HCT116 (cell line): ENCODE results near the gene TNFRSF19.

Experiments used
- EGR1 ChIP-seq: IDR thresholded peaks from 2 replicates; pipeline ENCODE4 v1.6.1; 2012; ENCODE audit warnings: low read depth
- EZH2 ChIP-seq: fragments of 200-600 bp; sonication (generic); IDR thresholded peaks from 2 replicates; pipeline ENCODE4 v1.6.1; 2017; ENCODE audit warnings: antibody characterized with exemption, mixed run types
- POLR2A ChIP-seq: IDR thresholded peaks from 2 replicates; pipeline ENCODE4 v1.7.0; 2011; ENCODE audit warnings: borderline replicate concordance; ENCODE audit not compliant: insufficient read depth, insufficient read length; ENCODE audit errors: extremely low read depth
- POLR2AphosphoS5 ChIP-seq: IDR thresholded peaks from 2 replicates; pipeline ENCODE4 v1.6.1; 2011; ENCODE audit warnings: mild to moderate bottlenecking, low read depth, low read length, moderate library complexity
- SP1 ChIP-seq: IDR thresholded peaks from 2 replicates; pipeline ENCODE4 v1.6.1; 2012; ENCODE audit warnings: low read depth
- SRF ChIP-seq: IDR thresholded peaks from 2 replicates; pipeline ENCODE4 v1.6.1; 2012; ENCODE audit warnings: low read depth
- TCF7L2 ChIP-seq: IDR thresholded peaks from 2 replicates; pipeline ENCODE4 v1.7.0; 2011; ENCODE audit warnings: borderline replicate concordance, inconsistent platforms; ENCODE audit not compliant: insufficient read depth, insufficient read length; ENCODE audit errors: extremely low read depth
- YY1 ChIP-seq: IDR thresholded peaks from 2 replicates; pipeline ENCODE4 v1.6.1; 2011; ENCODE audit warnings: low read length, low read depth, moderate library complexity, mild to moderate bottlenecking; ENCODE audit not compliant: insufficient replicate concordance; ENCODE audit errors: extremely low read depth
- ZFX ChIP-seq: fragments of 450-650 bp; IDR thresholded peaks from 2 replicates; pipeline ENCODE4 v1.6.1; 2017
- TF ChIP-seq, protein P1 (sequence below), 3 experiments: fragments of 200-600 bp in 1 of 3; sonication (generic) in 1 of 3; IDR thresholded peaks in 2 of 3; conservative IDR thresholded peaks in 1 of 3; 2 replicates each; pipeline ENCODE4 v1.5.1; 2012 to 2017; ENCODE audit warnings: low read depth in 2 of 3, low read length in 2 of 3, antibody characterized with exemption in 1 of 3, borderline replicate concordance in 1 of 3, control low read depth in 1 of 3, mild to moderate bottlenecking in 1 of 3, mixed read lengths in 1 of 3, mixed run types in 1 of 3, moderate library complexity in 1 of 3; ENCODE audit not compliant: insufficient read depth in 1 of 3
- TF ChIP-seq, protein P2 (sequence below): IDR thresholded peaks from 2 replicates; pipeline ENCODE4 v1.6.1; 2012

DNA sequence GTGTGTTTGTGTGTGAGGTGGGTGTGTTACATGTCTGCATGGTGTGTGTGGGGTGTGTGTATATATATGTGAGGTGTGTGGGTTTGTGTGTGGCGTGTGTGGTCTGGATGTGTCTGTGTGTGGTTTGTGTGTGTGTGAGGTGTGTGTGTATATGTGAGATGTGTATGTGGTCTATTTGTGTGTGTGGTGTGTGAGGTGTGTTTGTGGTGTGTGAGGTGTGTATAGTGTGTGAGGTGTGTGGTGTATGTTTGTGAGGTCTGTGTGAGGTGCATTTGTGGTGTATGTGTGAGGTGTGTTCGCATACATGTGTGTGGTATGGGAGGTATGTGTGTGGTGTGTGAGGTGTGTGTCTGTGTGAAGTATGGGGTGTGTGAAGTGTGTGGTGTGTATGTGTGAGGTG lies 12.5 kb upstream of the TNFRSF19 start:
- TF ChIP-seq POLR2A: no peak
- TF ChIP-seq TCF7L2: no peak
- no peak for TF ChIP-seq EGR1
- no peak for TF ChIP-seq ZFX
- TF ChIP-seq, protein P1, sequence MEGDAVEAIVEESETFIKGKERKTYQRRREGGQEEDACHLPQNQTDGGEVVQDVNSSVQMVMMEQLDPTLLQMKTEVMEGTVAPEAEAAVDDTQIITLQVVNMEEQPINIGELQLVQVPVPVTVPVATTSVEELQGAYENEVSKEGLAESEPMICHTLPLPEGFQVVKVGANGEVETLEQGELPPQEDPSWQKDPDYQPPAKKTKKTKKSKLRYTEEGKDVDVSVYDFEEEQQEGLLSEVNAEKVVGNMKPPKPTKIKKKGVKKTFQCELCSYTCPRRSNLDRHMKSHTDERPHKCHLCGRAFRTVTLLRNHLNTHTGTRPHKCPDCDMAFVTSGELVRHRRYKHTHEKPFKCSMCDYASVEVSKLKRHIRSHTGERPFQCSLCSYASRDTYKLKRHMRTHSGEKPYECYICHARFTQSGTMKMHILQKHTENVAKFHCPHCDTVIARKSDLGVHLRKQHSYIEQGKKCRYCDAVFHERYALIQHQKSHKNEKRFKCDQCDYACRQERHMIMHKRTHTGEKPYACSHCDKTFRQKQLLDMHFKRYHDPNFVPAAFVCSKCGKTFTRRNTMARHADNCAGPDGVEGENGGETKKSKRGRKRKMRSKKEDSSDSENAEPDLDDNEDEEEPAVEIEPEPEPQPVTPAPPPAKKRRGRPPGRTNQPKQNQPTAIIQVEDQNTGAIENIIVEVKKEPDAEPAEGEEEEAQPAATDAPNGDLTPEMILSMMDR (IDR thresholded peaks at IDR 0.05 in 2 of 3, conservative IDR thresholded peaks at IDR 0.05 in 1 of 3; ENCODE audit: borderline replicate concordance in 1 of 3, insufficient read depth in 1 of 3, low read depth in 2 of 3, low read length in 2 of 3): no peak
- no peak for TF ChIP-seq POLR2AphosphoS5
- TF ChIP-seq, protein P2, sequence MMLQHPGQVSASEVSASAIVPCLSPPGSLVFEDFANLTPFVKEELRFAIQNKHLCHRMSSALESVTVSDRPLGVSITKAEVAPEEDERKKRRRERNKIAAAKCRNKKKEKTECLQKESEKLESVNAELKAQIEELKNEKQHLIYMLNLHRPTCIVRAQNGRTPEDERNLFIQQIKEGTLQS: no peak
- TF ChIP-seq YY1: no peak
- no peak for TF ChIP-seq SP1
- TF ChIP-seq EZH2: no peak
- TF ChIP-seq SRF: no peak
